ENCODE results near the gene NRXN3. TPM values are rescaled to one million over a fixed set of nuclear protein-coding genes. Genes with fewer than 3 reads are reported as not detected.

Gene NRXN3
- polyA plus RNA-seq, 1 donor from 2014 or later: 110 TPM

DNA sequence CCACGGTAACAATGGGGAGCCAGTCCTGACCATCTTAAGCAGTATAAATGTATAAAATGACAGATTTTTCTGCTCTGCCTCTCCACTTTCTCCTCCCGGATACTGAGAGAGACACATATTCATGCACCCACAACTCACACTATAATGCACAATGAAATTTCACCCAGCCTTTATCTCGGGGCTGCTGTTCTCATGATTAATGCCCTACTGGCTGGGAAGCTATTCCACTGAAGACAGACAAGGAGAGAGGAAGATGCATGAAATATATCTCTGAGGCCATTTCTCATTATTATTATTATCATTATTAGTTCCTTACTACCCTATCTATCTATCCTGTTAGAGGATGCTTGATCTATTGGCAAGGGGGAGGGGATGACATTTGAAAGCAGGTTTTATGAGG lies 1539.4 kb downstream of the NRXN3 start:
- no peaks in the 10 kb centered on the region for H3K9me2 ChIP-seq (ENCODE audit: insufficient read depth, low read length)
- H3K79me2 ChIP-seq (replicated peaks; ENCODE audit: insufficient read depth, low read length): no peaks in the 10 kb centered on the region
- TF ChIP-seq MXI1 (conservative IDR thresholded peaks at IDR 0.05; ENCODE audit: poor library complexity, severe bottlenecking) (no peak), POLR2AphosphoS5 (IDR thresholded peaks at IDR 0.05) (no peak), TAF1 (IDR thresholded peaks at IDR 0.05; ENCODE audit: low read depth) (no peak), RAD21 (conservative IDR thresholded peaks at IDR 0.05) (no peak), EZH2 (IDR thresholded peaks at IDR 0.05; ENCODE audit: borderline replicate concordance, insufficient read depth, low read length, poor library complexity, severe bottlenecking) (no peak), SMC3 (conservative IDR thresholded peaks at IDR 0.05; ENCODE audit: poor library complexity) (no peak), EP300 (conservative IDR thresholded peaks at IDR 0.05; ENCODE audit: poor library complexity, severe bottlenecking) (no peak), CTCF (IDR thresholded peaks at IDR 0.05; ENCODE audit: poor library complexity, severe bottlenecking) (no peak)
- TF ChIP-seq, protein P1, sequence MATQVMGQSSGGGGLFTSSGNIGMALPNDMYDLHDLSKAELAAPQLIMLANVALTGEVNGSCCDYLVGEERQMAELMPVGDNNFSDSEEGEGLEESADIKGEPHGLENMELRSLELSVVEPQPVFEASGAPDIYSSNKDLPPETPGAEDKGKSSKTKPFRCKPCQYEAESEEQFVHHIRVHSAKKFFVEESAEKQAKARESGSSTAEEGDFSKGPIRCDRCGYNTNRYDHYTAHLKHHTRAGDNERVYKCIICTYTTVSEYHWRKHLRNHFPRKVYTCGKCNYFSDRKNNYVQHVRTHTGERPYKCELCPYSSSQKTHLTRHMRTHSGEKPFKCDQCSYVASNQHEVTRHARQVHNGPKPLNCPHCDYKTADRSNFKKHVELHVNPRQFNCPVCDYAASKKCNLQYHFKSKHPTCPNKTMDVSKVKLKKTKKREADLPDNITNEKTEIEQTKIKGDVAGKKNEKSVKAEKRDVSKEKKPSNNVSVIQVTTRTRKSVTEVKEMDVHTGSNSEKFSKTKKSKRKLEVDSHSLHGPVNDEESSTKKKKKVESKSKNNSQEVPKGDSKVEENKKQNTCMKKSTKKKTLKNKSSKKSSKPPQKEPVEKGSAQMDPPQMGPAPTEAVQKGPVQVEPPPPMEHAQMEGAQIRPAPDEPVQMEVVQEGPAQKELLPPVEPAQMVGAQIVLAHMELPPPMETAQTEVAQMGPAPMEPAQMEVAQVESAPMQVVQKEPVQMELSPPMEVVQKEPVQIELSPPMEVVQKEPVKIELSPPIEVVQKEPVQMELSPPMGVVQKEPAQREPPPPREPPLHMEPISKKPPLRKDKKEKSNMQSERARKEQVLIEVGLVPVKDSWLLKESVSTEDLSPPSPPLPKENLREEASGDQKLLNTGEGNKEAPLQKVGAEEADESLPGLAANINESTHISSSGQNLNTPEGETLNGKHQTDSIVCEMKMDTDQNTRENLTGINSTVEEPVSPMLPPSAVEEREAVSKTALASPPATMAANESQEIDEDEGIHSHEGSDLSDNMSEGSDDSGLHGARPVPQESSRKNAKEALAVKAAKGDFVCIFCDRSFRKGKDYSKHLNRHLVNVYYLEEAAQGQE (IDR thresholded peaks at IDR 0.05; ENCODE audit: borderline replicate concordance): no peak
- peaks cover 12% of the 10 kb centered on the region for H3F3A ChIP-seq (ENCODE audit: insufficient read depth, low read length, poor library complexity, severe bottlenecking)
- H3K27me3 ChIP-seq (ENCODE audit: insufficient read depth, low read depth, low read length): no peaks in the 10 kb centered on the region
- H3K27ac ChIP-seq (ENCODE audit: low read length): peak overlapping the region; percentile 69
- H2AFZ ChIP-seq (ENCODE audit: low read depth, low read length): no peak overlapping the region
- H3K4me3 ChIP-seq (ENCODE audit: low read length): peak overlapping the region; percentile 28
- H3K36me3 ChIP-seq (ENCODE audit: insufficient read depth, low read length): no peaks in the 10 kb centered on the region
- peak overlapping the region; percentile 22 for H3K4me2 ChIP-seq (ENCODE audit: low read length)
- no peaks in the 10 kb centered on the region for H4K20me1 ChIP-seq (ENCODE audit: insufficient read depth)
- peak overlapping the region; percentile 18 for H3K9ac ChIP-seq (ENCODE audit: low read length)
- no peaks in the 10 kb centered on the region for H3K9me3 ChIP-seq (ENCODE audit: low read length)

DNA sequence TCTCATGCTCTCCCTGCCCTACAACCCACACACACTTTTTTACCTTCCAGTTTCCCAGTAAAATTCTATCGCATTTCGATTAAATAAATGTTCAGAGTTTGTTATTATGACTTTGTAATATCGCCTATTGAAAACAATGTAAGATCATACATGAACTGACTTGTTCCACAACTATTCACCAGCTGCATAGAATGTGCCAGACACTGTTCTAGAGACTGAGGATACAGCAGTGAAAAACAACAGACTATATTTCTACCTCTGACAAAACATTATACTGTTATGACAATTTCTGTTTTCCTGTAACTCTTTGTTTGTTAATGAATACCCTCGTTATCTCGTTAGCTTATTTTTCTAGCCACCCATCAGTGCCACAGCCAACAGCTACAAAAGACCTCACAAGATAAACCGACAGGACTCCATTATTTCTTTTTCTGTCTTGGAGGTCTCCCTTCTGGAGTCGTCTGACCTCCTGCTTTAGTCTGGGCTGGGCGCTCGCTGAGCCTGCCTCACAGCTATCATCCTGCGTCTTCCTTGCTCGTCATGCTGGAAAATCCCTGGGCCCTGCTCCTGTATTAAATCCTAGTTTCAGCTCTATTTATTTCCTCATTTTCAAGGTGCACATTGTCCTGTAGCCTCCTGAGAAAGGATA lies 1542.3 kb downstream of the NRXN3 start:
- no peaks in the 10 kb centered on the region for H3K79me2 ChIP-seq (replicated peaks; ENCODE audit: insufficient read depth, low read length)
- H3K36me3 ChIP-seq (ENCODE audit: insufficient read depth, low read length): no peaks in the 10 kb centered on the region
- no peaks in the 10 kb centered on the region for H4K20me1 ChIP-seq (ENCODE audit: insufficient read depth)
- no peak overlapping the region for H3K4me2 ChIP-seq (ENCODE audit: low read length)
- H3K9me3 ChIP-seq (ENCODE audit: low read length): no peaks in the 10 kb centered on the region
- H3K4me3 ChIP-seq (ENCODE audit: low read length): no peak overlapping the region
- H3K9ac ChIP-seq (ENCODE audit: low read length): no peak overlapping the region
- H3F3A ChIP-seq (ENCODE audit: insufficient read depth, low read length, poor library complexity, severe bottlenecking): peaks cover 12% of the 10 kb centered on the region
- H3K9me2 ChIP-seq (ENCODE audit: insufficient read depth, low read length): no peaks in the 10 kb centered on the region
- H2AFZ ChIP-seq (ENCODE audit: low read depth, low read length): no peak overlapping the region
- H3K27ac ChIP-seq (ENCODE audit: low read length): no peak overlapping the region
- TF ChIP-seq, protein P1 (IDR thresholded peaks at IDR 0.05; ENCODE audit: borderline replicate concordance): no peak
- no peak for TF ChIP-seq CTCF (IDR thresholded peaks at IDR 0.05; ENCODE audit: poor library complexity, severe bottlenecking)
- no peaks in the 10 kb centered on the region for H3K27me3 ChIP-seq (ENCODE audit: insufficient read depth, low read depth, low read length)
